ENCODE measurements around the gene LCN2. TPM values are rescaled to one million over a fixed set of nuclear protein-coding genes. Genes with fewer than 3 reads are reported as not detected.

Gene LCN2
- 1 to 10 TPM in 2 of 6 donors, under 1 TPM in 1, not detected in 3; 0.44 to 1.2 (median 1.2) TPM for polyA plus RNA-seq (ENCODE audit: low read depth in 6 of 6)

DNA sequence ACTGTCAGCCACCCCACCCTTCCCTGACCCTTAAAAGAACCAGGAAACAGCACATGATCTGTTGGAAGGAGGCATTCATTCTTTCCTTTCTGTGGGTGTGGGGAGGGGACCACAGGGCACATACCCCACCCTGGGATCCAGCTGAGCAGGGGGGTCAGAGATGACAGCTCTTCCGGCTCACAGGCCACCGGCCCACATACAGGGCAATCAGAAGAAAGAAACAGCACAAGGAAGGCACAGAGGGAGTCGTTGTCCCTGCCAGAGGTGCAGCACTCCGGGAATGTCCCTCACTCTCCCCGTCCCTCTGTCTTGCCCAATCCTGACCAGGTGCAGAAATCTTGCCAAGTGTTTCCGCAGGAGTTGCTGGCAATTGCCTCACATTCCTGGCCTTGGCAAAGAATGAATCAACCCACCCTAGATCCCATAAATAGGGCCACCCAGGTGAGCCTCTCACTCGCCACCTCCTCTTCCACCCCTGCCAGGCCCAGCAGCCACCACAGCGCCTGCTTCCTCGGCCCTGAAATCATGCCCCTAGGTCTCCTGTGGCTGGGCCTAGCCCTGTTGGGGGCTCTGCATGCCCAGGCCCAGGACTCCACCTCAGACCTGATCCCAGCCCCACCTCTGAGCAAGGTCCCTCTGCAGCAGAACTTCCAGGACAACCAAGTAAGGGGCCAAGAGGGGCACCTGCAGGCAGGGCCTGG is at the start of gene LCN2:
Gene LCN2 (plus strand): TSS at position 453 of the 701 bp plus-strand sequence. CDS start 73 bp downstream, at position 526.
- Mint-ChIP-seq H3K36me3 (no peaks in the 10 kb centered on the region), H3K27ac (peak within 1 kb of the TSS in 2 of 6 donors; percentile 36 to 42), H3K4me1 (peaks cover 0 to 6% (median 0%) of the 10 kb centered on the region in 3 donors), H3K9me3 (no peaks in the 10 kb centered on the region), H3K27me3 (peaks cover 0 to 10% (median 0%) of the 10 kb centered on the region in 3 donors), H3K4me3 (no peak within 1 kb of the TSS)
- DNase-seq (no peak), ATAC-seq (ENCODE audit: low read depth in 2 of 2) (no peak)

DNA sequence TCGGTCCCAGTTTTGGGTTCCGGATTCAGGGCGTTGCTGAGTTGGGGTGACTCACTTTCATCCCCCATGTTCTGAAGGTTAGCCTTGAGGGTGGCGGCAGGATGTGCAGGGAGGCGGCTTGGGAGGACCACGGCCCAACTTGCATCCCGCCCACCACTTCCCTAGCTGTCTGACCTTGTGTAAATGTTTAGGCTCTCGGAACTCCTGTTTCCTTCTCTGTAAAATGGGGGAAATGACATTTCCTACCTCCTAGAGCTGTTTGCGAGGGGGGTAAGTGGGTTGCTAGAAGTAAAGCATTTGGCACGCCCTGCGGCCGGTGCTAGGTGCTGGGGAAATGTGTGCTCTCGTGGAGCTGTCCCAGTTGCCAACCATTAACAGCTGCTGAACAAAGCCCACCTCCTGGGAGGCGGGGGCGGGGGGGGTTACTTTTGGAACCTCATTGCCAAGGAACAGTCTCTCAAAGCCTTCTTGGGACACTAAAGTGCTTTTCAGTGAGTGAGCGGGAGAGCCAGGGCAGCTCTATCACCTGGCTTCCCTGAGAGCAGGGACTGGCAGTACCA is 49.2 kb upstream of the LCN2 start:
- Mint-ChIP-seq H3K9me3 (no peaks in the 10 kb centered on the region), H3K4me3 (no peak overlapping the region), H3K36me3 (peaks cover 0 to 11% of the 10 kb centered on the region in 2 donors), H3K27me3 (no peaks in the 10 kb centered on the region), H3K27ac (peak overlapping the region in 1 of 6 donors; percentile 47), H3K4me1 (peaks cover 11 to 35% (median 34%) of the 10 kb centered on the region in 3 donors)
- no peak for DNase-seq
- no peak for ATAC-seq (ENCODE audit: low read depth in 2 of 2)

DNA sequence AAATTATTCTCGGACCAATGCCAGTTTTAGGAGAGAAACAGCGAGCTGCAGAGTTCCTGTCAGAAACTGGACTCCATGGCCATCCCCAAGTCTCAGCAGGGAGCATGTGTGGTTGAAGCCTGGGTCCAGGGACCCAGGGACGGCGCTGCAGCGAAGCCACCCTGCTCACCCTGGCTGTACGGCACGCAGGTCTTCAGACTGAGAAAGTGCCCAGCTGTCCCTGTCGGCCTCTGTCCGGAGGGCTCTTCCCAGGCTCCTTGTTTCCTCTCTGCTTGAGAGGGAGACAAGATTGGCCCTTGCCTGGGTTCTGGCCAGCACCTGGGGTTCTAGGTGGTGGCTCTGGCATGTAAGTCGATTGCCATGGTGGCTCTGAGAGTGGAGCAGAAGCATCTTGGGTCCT is 48.7 kb upstream of the LCN2 start:
- no peaks in the 10 kb centered on the region for H3K27me3 Mint-ChIP-seq
- ATAC-seq (ENCODE audit: low read depth in 2 of 2) (no peak), DNase-seq (no peak)
- H3K4me1 Mint-ChIP-seq, result peaks cover 11 to 35% (median 28%) of the 10 kb centered on the region in 3 donors
- no peaks in the 10 kb centered on the region for H3K9me3 Mint-ChIP-seq
- peaks cover 0 to 11% of the 10 kb centered on the region in 2 donors for H3K36me3 Mint-ChIP-seq
- no peak overlapping the region for H3K4me3 Mint-ChIP-seq
- H3K27ac Mint-ChIP-seq, result peak overlapping the region in 1 of 6 donors; percentile 20

DNA sequence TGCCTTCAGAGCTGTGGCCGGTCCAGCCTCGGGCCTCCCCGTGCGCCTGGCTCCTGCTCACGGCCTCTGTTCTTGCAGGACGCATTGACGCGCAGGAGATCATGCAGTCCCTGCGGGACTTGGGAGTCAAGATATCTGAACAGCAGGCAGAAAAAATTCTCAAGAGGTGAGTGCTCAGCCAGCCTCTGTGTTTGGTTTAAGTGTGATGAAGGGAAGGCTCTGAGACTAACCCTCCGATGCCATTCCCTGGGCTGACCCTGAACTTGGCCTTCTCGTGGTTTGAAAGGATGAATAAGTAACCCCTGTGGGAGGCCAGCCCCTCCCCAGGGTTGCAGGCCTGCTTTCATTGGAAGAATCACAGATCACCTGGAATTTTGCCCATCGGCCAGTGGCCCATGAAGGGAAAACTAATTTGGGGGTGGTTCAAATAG is 48.0 kb upstream of the LCN2 start:
- H3K9me3 Mint-ChIP-seq, result no peaks in the 10 kb centered on the region
- peaks cover 0 to 11% of the 10 kb centered on the region in 2 donors for H3K36me3 Mint-ChIP-seq
- H3K27ac Mint-ChIP-seq, result peak overlapping the region in 1 of 6 donors; percentile 74
- no peak for ATAC-seq (ENCODE audit: low read depth in 2 of 2)
- H3K27me3 Mint-ChIP-seq, result no peaks in the 10 kb centered on the region
- DNase-seq, result no peak
- H3K4me3 Mint-ChIP-seq, result no peak overlapping the region
- peaks cover 11 to 35% (median 23%) of the 10 kb centered on the region in 3 donors for H3K4me1 Mint-ChIP-seq

DNA sequence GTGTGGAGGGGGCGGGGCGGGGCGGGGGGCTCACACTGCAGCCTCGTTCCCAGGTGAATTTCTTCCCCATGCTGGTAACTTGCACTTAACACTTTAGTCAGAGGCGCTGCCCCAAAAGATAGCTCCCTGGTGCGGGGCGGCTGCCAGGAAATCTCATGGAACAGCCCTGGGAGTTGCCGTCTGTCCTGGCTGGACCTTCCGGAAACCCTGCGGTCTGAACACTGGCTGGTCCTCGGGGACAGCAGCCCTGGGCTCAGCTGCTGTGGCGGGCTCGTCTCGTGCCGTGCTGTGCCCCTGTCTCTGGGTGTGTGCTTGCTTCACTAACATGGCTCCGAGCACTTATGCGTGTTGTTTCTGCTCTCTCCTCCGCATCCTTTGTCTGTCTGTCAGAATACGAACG is 47.6 kb upstream of the LCN2 start:
- H3K36me3 Mint-ChIP-seq, result peaks cover 0 to 16% of the 10 kb centered on the region in 2 donors
- no peaks in the 10 kb centered on the region for H3K27me3 Mint-ChIP-seq
- ATAC-seq (ENCODE audit: low read depth in 2 of 2) (no peak), DNase-seq (no peak)
- no peaks in the 10 kb centered on the region for H3K9me3 Mint-ChIP-seq
- H3K4me1 Mint-ChIP-seq, result peaks cover 11 to 31% (median 18%) of the 10 kb centered on the region in 3 donors
- H3K27ac Mint-ChIP-seq, result peak overlapping the region in 1 of 6 donors; percentile 72
- no peak overlapping the region for H3K4me3 Mint-ChIP-seq

DNA sequence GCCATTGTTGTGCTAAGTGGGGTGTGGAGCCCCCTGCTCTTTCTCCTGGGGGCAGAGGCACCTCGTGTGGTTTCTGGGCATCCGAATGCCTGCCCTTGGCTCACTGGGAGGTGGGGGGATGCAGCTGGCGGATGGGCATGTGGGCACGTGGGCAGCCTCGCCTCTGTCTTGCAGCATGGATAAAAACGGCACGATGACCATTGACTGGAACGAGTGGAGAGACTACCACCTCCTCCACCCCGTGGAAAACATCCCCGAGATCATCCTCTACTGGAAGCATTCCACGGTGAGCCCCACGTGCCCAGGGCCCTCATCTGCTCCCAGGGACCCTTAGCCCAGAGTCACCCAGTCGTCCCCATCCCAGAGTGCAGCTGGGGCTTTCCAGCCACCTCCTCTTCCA is 47.1 kb upstream of the LCN2 start:
- H3K36me3 Mint-ChIP-seq, result peaks cover 0 to 18% of the 10 kb centered on the region in 2 donors
- ATAC-seq (ENCODE audit: low read depth in 2 of 2) (no peak), DNase-seq (no peak)
- H3K4me1 Mint-ChIP-seq, result peaks cover 11 to 31% (median 18%) of the 10 kb centered on the region in 3 donors
- H3K27me3 Mint-ChIP-seq, result no peaks in the 10 kb centered on the region
- no peaks in the 10 kb centered on the region for H3K9me3 Mint-ChIP-seq
- no peak overlapping the region for H3K4me3 Mint-ChIP-seq
- H3K27ac Mint-ChIP-seq, result peak overlapping the region in 1 of 6 donors; percentile 57

DNA sequence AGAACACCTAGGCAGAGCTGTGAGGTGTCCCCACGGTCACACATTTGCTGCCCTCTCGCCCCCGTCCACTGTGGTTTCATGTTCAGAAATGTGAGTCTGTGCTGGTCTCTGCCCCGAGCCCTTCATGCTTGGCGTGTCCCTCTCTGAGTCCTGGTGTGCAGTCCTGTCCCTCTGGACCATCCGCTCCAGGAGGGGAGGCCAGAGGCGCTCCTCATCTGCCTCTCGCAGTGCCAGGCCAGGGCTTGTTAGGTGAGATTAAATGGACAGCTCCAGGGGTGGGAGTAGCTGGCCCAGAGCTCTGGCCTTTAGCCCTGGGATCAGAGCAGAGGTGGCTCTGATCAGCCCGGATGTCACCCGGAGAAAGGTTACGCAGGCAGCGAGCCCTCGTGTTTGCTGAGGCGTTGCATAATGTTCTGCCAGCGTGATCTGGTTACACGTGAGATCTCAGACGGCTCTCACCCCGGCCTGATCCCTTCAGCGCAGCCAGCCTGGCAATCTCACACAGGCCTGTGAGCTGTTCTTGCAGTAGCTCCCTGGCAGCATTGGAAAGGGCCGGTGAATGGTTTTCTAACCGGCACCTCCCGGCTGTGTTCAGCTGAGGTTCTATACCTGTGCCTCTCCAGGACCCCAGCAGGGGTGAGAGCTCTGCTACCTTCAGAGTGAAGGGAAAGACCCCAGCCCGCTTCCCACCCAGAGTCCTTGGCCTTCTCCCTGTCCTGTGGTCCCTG is 46.2 kb upstream of the LCN2 start:
- H3K9me3 Mint-ChIP-seq, result no peaks in the 10 kb centered on the region
- H3K36me3 Mint-ChIP-seq, result peaks cover 0 to 25% of the 10 kb centered on the region in 2 donors
- H3K4me1 Mint-ChIP-seq, result peaks cover 11 to 25% (median 18%) of the 10 kb centered on the region in 3 donors
- no peak overlapping the region for H3K4me3 Mint-ChIP-seq
- no peaks in the 10 kb centered on the region for H3K27me3 Mint-ChIP-seq
- ATAC-seq (ENCODE audit: low read depth in 2 of 2), result no peak
- H3K27ac Mint-ChIP-seq, result peak overlapping the region in 2 of 6 donors; percentile 57 to 91
- no peak for DNase-seq

DNA sequence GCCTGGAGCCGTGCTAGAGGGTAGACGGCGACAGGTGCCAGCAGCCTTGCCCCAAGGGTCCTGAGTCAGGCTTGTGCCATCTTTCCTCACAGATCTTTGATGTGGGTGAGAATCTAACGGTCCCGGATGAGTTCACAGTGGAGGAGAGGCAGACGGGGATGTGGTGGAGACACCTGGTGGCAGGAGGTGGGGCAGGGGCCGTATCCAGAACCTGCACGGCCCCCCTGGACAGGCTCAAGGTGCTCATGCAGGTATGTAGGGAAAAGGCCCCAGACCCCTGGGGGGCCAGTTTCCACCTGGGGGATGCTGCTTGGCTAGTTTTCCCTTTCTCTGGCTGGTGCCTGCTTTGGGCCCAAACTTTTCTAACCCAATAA is 45.7 kb upstream of the LCN2 start:
- peaks cover 11 to 19% (median 13%) of the 10 kb centered on the region in 3 donors for H3K4me1 Mint-ChIP-seq
- H3K4me3 Mint-ChIP-seq, result no peak overlapping the region
- H3K27me3 Mint-ChIP-seq, result no peaks in the 10 kb centered on the region
- ATAC-seq (ENCODE audit: low read depth in 2 of 2) (no peak), DNase-seq (no peak)
- peaks cover 0 to 25% of the 10 kb centered on the region in 2 donors for H3K36me3 Mint-ChIP-seq
- H3K27ac Mint-ChIP-seq, result peak overlapping the region in 2 of 6 donors; percentile 57 to 91
- no peaks in the 10 kb centered on the region for H3K9me3 Mint-ChIP-seq

DNA sequence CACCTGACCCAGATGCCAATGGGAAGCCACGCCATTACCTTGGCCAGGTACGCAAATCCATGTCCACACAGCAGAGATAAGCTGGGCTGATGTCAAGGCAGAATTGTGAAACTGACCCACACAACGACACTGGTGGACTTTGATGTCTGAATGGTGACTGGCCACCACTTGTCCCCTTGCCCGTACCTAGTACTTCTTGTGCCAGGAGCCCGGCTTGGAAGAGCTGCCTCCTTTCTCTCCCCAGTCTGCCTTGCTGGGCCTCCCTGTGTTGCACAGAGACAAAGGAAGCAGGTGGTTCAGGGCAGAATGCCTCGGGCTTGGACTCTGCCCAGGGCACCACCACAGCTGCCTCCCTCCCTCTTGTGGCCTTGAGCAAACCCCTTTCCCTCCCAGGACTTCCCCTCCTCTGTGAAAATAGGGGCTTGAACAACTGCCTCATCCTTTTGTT is 45.1 kb upstream of the LCN2 start:
- peaks cover 8 to 14% (median 11%) of the 10 kb centered on the region in 3 donors for H3K4me1 Mint-ChIP-seq
- H3K27ac Mint-ChIP-seq, result peak overlapping the region in 1 of 6 donors; percentile 28
- DNase-seq (no peak), ATAC-seq (ENCODE audit: low read depth in 2 of 2) (no peak)
- peaks cover 0 to 25% of the 10 kb centered on the region in 2 donors for H3K36me3 Mint-ChIP-seq
- H3K27me3 Mint-ChIP-seq, result no peaks in the 10 kb centered on the region
- no peaks in the 10 kb centered on the region for H3K9me3 Mint-ChIP-seq
- H3K4me3 Mint-ChIP-seq, result no peak overlapping the region

DNA sequence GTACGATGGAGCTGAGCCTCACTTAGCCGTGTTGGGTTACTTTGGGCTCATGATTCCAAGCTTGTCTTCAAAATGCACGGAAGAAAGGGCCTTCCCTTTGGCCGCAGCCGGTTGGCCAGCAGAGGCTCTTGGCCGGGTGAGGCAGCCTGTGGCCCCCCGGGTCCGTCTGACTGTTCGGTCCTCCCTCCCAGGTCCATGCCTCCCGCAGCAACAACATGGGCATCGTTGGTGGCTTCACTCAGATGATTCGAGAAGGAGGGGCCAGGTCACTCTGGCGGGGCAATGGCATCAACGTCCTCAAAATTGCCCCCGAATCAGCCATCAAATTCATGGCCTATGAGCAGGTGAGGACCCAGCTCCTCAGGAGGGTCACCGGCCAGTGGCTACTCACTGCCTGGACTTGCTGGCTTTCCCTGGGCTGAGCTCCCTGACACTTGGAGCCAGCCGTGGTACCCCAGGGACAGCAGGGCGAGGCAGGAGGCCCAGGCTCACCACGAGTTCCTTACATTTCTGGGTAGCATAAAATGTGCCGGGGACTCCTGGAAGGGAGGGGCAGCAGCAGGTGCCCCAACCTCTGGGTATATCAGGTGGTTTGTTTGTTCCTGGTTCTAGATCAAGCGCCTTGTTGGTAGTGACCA is 43.6 kb upstream of the LCN2 start:
- no peaks in the 10 kb centered on the region for H3K27me3 Mint-ChIP-seq
- no peak overlapping the region for H3K4me3 Mint-ChIP-seq
- no peak overlapping the region for H3K27ac Mint-ChIP-seq
- H3K9me3 Mint-ChIP-seq, result no peaks in the 10 kb centered on the region
- peaks cover 7 to 20% (median 13%) of the 10 kb centered on the region in 3 donors for H3K4me1 Mint-ChIP-seq
- DNase-seq, result no peak
- ATAC-seq (ENCODE audit: low read depth in 2 of 2), result no peak
- H3K36me3 Mint-ChIP-seq, result peaks cover 0 to 32% of the 10 kb centered on the region in 2 donors

DNA sequence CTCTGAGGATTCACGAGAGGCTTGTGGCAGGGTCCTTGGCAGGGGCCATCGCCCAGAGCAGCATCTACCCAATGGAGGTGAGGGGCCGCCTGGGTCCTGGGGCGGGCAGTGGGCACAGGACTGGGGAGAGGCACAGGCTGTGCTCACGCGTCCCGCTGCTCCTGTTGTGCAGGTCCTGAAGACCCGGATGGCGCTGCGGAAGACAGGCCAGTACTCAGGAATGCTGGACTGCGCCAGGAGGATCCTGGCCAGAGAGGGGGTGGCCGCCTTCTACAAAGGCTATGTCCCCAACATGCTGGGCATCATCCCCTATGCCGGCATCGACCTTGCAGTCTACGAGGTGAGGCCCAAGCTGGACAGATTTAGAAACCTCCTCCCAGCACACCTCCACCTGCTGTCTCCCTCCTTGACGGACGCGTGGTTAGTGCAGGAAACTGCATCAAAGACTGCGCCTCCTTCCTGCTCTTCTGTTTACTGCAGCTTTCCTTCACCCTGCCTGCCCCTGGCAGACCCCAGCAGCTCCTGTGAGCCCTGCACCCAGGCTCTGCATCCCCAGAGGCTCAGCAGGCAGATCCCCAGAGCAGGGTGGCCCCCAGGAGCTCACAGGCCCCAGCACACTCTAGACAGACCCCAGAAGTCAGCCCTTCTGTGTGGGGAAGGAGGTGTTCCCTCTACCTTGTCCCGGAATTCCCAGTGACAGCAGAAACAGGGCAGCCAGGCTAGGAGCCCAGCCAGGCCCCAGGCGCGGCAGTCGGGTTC is 42.9 kb upstream of the LCN2 start:
- DNase-seq (no peak), ATAC-seq (ENCODE audit: low read depth in 2 of 2) (no peak)
- Mint-ChIP-seq H3K4me1 (peaks cover 7 to 20% (median 13%) of the 10 kb centered on the region in 3 donors), H3K27me3 (no peaks in the 10 kb centered on the region), H3K9me3 (no peaks in the 10 kb centered on the region), H3K27ac (no peak overlapping the region), H3K4me3 (no peak overlapping the region), H3K36me3 (peaks cover 0 to 32% of the 10 kb centered on the region in 2 donors)

DNA sequence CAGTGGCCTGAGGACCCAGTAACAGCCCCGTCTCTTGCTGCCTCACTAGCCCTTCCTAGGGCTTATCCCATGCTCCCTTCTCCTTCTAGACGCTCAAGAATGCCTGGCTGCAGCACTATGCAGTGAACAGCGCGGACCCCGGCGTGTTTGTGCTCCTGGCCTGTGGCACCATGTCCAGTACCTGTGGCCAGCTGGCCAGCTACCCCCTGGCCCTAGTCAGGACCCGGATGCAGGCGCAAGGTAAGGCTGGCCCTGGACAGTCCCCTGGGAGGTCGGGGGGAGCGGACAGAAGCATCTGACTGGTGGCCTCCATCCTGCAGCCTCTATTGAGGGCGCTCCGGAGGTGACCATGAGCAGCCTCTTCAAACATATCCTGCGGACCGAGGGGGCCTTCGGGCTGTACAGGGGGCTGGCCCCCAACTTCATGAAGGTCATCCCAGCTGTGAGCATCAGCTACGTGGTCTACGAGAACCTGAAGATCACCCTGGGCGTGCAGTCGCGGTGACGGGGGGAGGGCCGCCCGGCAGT is 42.2 kb upstream of the LCN2 start:
- no peak for ATAC-seq (ENCODE audit: low read depth in 2 of 2)
- DNase-seq, result no peak
- Mint-ChIP-seq H3K27me3 (no peaks in the 10 kb centered on the region), H3K4me3 (no peak overlapping the region), H3K4me1 (peaks cover 7 to 20% (median 13%) of the 10 kb centered on the region in 3 donors), H3K9me3 (no peaks in the 10 kb centered on the region), H3K36me3 (peaks cover 0 to 32% of the 10 kb centered on the region in 2 donors), H3K27ac (no peak overlapping the region)

Measured in naive B cell (primary cell).